HepG2 (cell line): ENCODE measurements around the gene ATG2A. TPM values are rescaled to one million over a fixed set of nuclear protein-coding genes. Genes with fewer than 3 reads are reported as not detected.

Experiments used
- ATAC-seq: fragments of 200-7000 bp; cut with Tn5 transposase; 3 replicates; pipeline ENCODE4 v1.9.1; 2020; ENCODE audit warnings: mild to moderate bottlenecking, moderate library complexity
- BruUV-seq: library from RNA; stranded (reverse); fragments of 400-500 nt; replicated peaks from 2 replicates; lab custom pipeline; 2021; lab: Mats Ljungman, UMichigan
- CTCF ChIA-PET: fragments of 300-600 bp; formaldehyde crosslinking; extraction: SDS; loops from one replicate; lab custom pipeline; 2021; ENCODE audit warnings: low total read pairs, inconsistent platforms, low intra/inter-chr PET ratio; lab: Yijun Ruan, JAX
- POLR2A ChIA-PET: fragments of 350-600 bp; sonication (Branson Sonifier 250); formaldehyde crosslinking; loops from one replicate; lab custom pipeline; 2020; ENCODE audit warnings: antibody characterized with exemption, inconsistent platforms; lab: Yijun Ruan, JAX
- DNase-seq: peaks from one replicate; pipeline ENCODE4 v3.0.0-alpha.2; 2015; ENCODE audit warnings: low spot score
- FAIRE-seq: peaks from 3 replicates; lab custom pipeline; 2011; peaks lifted over from hg19 to GRCh38; lab: Jason Lieb, UNC
- H2AFZ ChIP-seq: one replicate; pipeline ENCODE4 v1.6.1; 2011; ENCODE audit warnings: low read length, inconsistent platforms
- H3K27ac ChIP-seq: fragments of 300-600 bp; 3 replicates; pipeline ENCODE4 v1.8.0; 2011; ENCODE audit warnings: mixed run types, mild to moderate bottlenecking, mixed read lengths, low read length, inconsistent platforms; ENCODE audit not compliant: insufficient read depth; ENCODE audit errors: extremely low read length
- H3K27me3 ChIP-seq, 2 experiments: fragments of 200-600 bp in 1 of 2; 2 replicates in 1 of 2; 3 replicates in 1 of 2; pipeline versions ENCODE4 v1.6.0 to v1.8.0; 2011; ENCODE audit warnings: low read length in 2 of 2, mild to moderate bottlenecking in 2 of 2, moderate library complexity in 2 of 2, inconsistent platforms in 1 of 2; ENCODE audit not compliant: insufficient read depth in 2 of 2, control insufficient read depth in 1 of 2
- H3K36me3 ChIP-seq, 2 experiments: fragments of 200-600 bp in 1 of 2; replicated peaks in 1 of 2; 2 replicates in 1 of 2; 3 replicates in 1 of 2; pipeline versions ENCODE4 v1.5.1 to v1.8.0; 2011; ENCODE audit warnings: low read length in 2 of 2, inconsistent platforms in 1 of 2; ENCODE audit not compliant: insufficient read depth in 2 of 2, control insufficient read depth in 1 of 2
- H3K4me1 ChIP-seq: 2 replicates; pipeline ENCODE4 v1.5.1; 2012; ENCODE audit warnings: low read length, inconsistent platforms; ENCODE audit not compliant: insufficient read depth
- H3K4me2 ChIP-seq: 2 replicates; pipeline ENCODE4 v1.6.0; 2011; ENCODE audit warnings: low read depth, low read length, inconsistent platforms
- H3K4me3 ChIP-seq, 3 experiments: fragments of 200-600 bp in 1 of 3; sonication (generic), shearing (Covaris generic) in 1 of 3; replicated peaks in 1 of 3; 2 replicates each; pipeline ENCODE4 v1.5.1; 2011 to 2016; ENCODE audit warnings: low read length in 3 of 3, inconsistent platforms in 2 of 3, low read depth in 2 of 3, mild to moderate bottlenecking in 2 of 3, control low read depth in 1 of 3, mixed read lengths in 1 of 3; ENCODE audit not compliant: insufficient read depth in 1 of 3
- H3K79me2 ChIP-seq: one replicate; pipeline ENCODE4 v1.6.1; 2011; ENCODE audit warnings: low read length, inconsistent platforms; ENCODE audit not compliant: insufficient read depth
- H3K9ac ChIP-seq: 2 replicates; pipeline ENCODE4 v1.6.0; 2011; ENCODE audit warnings: mild to moderate bottlenecking, low read depth, low read length, inconsistent platforms; ENCODE audit not compliant: insufficient read depth
- H3K9me3 ChIP-seq: 2 replicates; pipeline ENCODE4 v1.5.1; 2012; ENCODE audit warnings: mild to moderate bottlenecking, low read length
- H4K20me1 ChIP-seq: 2 replicates; pipeline ENCODE4 v1.6.0; 2011; ENCODE audit warnings: inconsistent platforms, mild to moderate bottlenecking, low read length, moderate library complexity; ENCODE audit not compliant: insufficient read depth
- HNRNPL ChIP-seq: fragments of 200-400 bp; formaldehyde crosslinking; IDR thresholded peaks from 2 replicates; pipeline ENCODE4 v1.6.1; 2017; ENCODE audit warnings: mild to moderate bottlenecking, low read depth, low read length
- ZBTB40 ChIP-seq, 2 experiments: fragments of 450-650 bp in 1 of 2; sonication (generic) in 1 of 2; formaldehyde crosslinking in 1 of 2; IDR thresholded peaks; 2 replicates each; pipeline versions ENCODE4 v1.6.1 to v1.8.0; 2016 to 2022; ENCODE audit warnings: antibody characterized with exemption in 1 of 2, mild to moderate bottlenecking in 1 of 2, missing genetic modification reagents in 1 of 2
- ZNF263 ChIP-seq: sonication (generic); formaldehyde crosslinking; IDR thresholded peaks from 2 replicates; pipeline ENCODE4 v1.4.0; 2020; ENCODE audit warnings: missing genetic modification reagents
- ZNF580 ChIP-seq: IDR thresholded peaks from 2 replicates; pipeline ENCODE4 v1.6.1; 2016; ENCODE audit warnings: low read depth, borderline replicate concordance
- WGBS: methylation state at CpG from one replicate; pipeline ENCODE4 v1.1.6; 2017; ENCODE audit warnings: low lambda C conversion rate; 5-methylcytosine and 5-hydroxymethylcytosine counted together
- in situ Hi-C: cut with HindIII; loops from 2 replicates; pipeline ENCODE4 v1.10.0; 2017; ENCODE audit warnings: low pct_unique_long_range_greater_than_20kb; ENCODE audit not compliant: extremely low pct_ligation_motif_present
- intact Hi-C: fragments of 100-400 bp; cut with micrococcal nuclease; formaldehyde crosslinking; loops from one replicate; pipeline ENCODE4 v1.10.0; 2022; ENCODE audit not compliant: unreplicated experiment
- polyA plus RNA-seq, 8 experiments: library from polyadenylated mRNA; depleted of rRNA in 3 of 8; stranded (reverse) in 7 of 8; unstranded in 1 of 8; fragments of >200 nt; fragmentation: Illumina TruSeq in 4 of 8; extraction: Trizol in 4 of 8; gene quantifications; 2 replicates each; pipeline versions ENCODE4 v1.2.1 to v1.2.3, GENCODE V29; 2011 to 2016; ENCODE audit warnings: low read depth in 4 of 8, missing spikeins in 1 of 8, mixed read lengths in 1 of 8; ENCODE audit not compliant: insufficient read depth in 1 of 8
- total RNA-seq, 5 experiments: library from RNA; depleted of rRNA; stranded (reverse); fragments of >200 nt; fragmentation: Illumina TruSeq; extraction: Trizol; gene quantifications; 2 replicates each; pipeline ENCODE4 v1.2.3, GENCODE V29; 2016; ENCODE audit warnings: low read depth in 1 of 5

ATG2A gene
- total and polyA plus RNA-seq, 2 of the 13 experiments (the other 11 are each of a cell fraction or from before 2014, with no cell fraction given) = 6.7 to 8.0 TPM

- intact Hi-C loops (no loop called here), in situ Hi-C loops (no loop called here)
- Histone ChIP-seq H3K9me3 (no peaks in the 10 kb centered on the region), H3K4me2 (no peak overlapping the region), H3K4me3 (no peak overlapping the region), H3K4me1 (peaks cover 38% of the 10 kb centered on the region), H3K27me3 (no peaks in the 10 kb centered on the region), H4K20me1 (no peaks in the 10 kb centered on the region), H3K27ac (no peak overlapping the region), H2AFZ (no peak overlapping the region), H3K9ac (no peak overlapping the region), H3K36me3 (peaks cover 6 to 28% of the 10 kb centered on the region in 2 experiments; a peak in 4 of 5 replicates), H3K79me2 (peaks cover 39% of the 10 kb centered on the region)
- ChIA-PET POLR2A (interaction anchor here (1.3 to 1.7 kb wide), 5 partner anchors 9 to 29 kb away, joined by 3 to 9 read pairs (median 3); no protein-coding TSS in a partner anchor), CTCF (no interaction called here)
- 90% methylated on average over 7 of the region's 9 CpGs for WGBS
- ATAC-seq = no peak
- peak; percentile 81; the same call in 1 of the 2 replicates for TF ChIP-seq HNRNPL
- TF ChIP-seq ZNF580 (CRISPR knock-in tag) = no peak
- no peak for FAIRE-seq
- no peak for DNase-seq
- no TSS peak for BruUV-seq
Observed at GRCh38 chr11:64864135-64864472, 52.9 kb downstream of the ATG2A start.

GRCh38 chr11:64863391-64864060 is 53.5 kb downstream of the ATG2A start:
- intact Hi-C loops = no loop called here
- in situ Hi-C loops = no loop called here
- CTCF ChIA-PET = no interaction called here
- TF ChIP-seq ZBTB40 (IDR thresholded peaks at IDR 0.05) = no peak
- TF ChIP-seq ZBTB40 (CRISPR knock-in tag; IDR thresholded peaks at IDR 0.05) = no peak
- TF ChIP-seq ZNF263 (CRISPR knock-in tag) = peak; percentile 69; the same call in 1 of the 2 replicates
- TF ChIP-seq, all 625 proteins: peak for 1
- Histone ChIP-seq H3K4me2 (no peak overlapping the region), H3K4me1 (peaks cover 38% of the 10 kb centered on the region), H3K27me3 (no peaks in the 10 kb centered on the region), H3K9me3 (no peaks in the 10 kb centered on the region), H3K36me3 (peaks cover 7 to 30% of the 10 kb centered on the region in 2 experiments; a peak in 4 of 5 replicates), H3K4me3 (no peak overlapping the region), H3K27ac (no peak overlapping the region), H3K9ac (no peak overlapping the region), H2AFZ (no peak overlapping the region), H4K20me1 (no peaks in the 10 kb centered on the region), H3K79me2 (peaks cover 33% of the 10 kb centered on the region)
- POLR2A ChIA-PET = interaction anchor here (1.3 to 1.7 kb wide), 5 partner anchors 8 to 29 kb away, joined by 3 to 9 read pairs (median 3); no protein-coding TSS in a partner anchor
- no TSS peak for BruUV-seq
- FAIRE-seq = no peak
- 94% methylated on average over 17 of the region's 23 CpGs for WGBS
- no peak for ATAC-seq
- DNase-seq = no peak
